ENCODE data around the gene E2F3. TPM values are rescaled to one million over a fixed set of nuclear protein-coding genes. Genes with fewer than 3 reads are reported as not detected.
"Not testable (repeated sequence)": the region's sequence is repeated elsewhere in the genome, so short reads cannot be mapped to it uniquely, and the experiment has no call there.

The E2F3 gene
- total RNA-seq, 4 donors from 2014 or later, result 1.8 to 5.5 (median 3.3) TPM

- no peak for DNase-seq
- intact Hi-C loops (cut with DNase I; ENCODE audit: low total_unique reads), result no loop called here
Observed at GRCh38 chr6:20461576-20461975, 59.9 kb downstream of the E2F3 start.

GRCh38 chr6:20463396-20463795 is 61.7 kb downstream of the E2F3 start:
- Histone ChIP-seq H3K9me3 (no peaks in the 10 kb centered on the region), H3K4me3 (no peak overlapping the region), H3K36me3 (no peaks in the 10 kb centered on the region), H3K27ac (no peak overlapping the region), H3K27me3 (no peaks in the 10 kb centered on the region), H3K4me1 (no peaks in the 10 kb centered on the region)
- no peak for DNase-seq
- intact Hi-C loops (cut with DNase I; ENCODE audit: low total_unique reads), result no loop called here
- TF ChIP-seq POLR2A (IDR thresholded peaks at IDR 0.05), result no peak
- TF ChIP-seq, protein P1, sequence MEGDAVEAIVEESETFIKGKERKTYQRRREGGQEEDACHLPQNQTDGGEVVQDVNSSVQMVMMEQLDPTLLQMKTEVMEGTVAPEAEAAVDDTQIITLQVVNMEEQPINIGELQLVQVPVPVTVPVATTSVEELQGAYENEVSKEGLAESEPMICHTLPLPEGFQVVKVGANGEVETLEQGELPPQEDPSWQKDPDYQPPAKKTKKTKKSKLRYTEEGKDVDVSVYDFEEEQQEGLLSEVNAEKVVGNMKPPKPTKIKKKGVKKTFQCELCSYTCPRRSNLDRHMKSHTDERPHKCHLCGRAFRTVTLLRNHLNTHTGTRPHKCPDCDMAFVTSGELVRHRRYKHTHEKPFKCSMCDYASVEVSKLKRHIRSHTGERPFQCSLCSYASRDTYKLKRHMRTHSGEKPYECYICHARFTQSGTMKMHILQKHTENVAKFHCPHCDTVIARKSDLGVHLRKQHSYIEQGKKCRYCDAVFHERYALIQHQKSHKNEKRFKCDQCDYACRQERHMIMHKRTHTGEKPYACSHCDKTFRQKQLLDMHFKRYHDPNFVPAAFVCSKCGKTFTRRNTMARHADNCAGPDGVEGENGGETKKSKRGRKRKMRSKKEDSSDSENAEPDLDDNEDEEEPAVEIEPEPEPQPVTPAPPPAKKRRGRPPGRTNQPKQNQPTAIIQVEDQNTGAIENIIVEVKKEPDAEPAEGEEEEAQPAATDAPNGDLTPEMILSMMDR (IDR thresholded peaks at IDR 0.05), result no peak

More at GRCh38 chr6:20461576-20461975, 59.9 kb downstream of the E2F3 start:
- H3K4me3 ChIP-seq, result no peak overlapping the region
- TF ChIP-seq POLR2A (IDR thresholded peaks at IDR 0.05), result no peak
- no peak overlapping the region for H3K27ac ChIP-seq
- no peaks in the 10 kb centered on the region for H3K9me3 ChIP-seq
- H3K4me1 ChIP-seq, result no peaks in the 10 kb centered on the region
- H3K27me3 ChIP-seq, result no peaks in the 10 kb centered on the region
- H3K36me3 ChIP-seq, result no peaks in the 10 kb centered on the region

DNA sequence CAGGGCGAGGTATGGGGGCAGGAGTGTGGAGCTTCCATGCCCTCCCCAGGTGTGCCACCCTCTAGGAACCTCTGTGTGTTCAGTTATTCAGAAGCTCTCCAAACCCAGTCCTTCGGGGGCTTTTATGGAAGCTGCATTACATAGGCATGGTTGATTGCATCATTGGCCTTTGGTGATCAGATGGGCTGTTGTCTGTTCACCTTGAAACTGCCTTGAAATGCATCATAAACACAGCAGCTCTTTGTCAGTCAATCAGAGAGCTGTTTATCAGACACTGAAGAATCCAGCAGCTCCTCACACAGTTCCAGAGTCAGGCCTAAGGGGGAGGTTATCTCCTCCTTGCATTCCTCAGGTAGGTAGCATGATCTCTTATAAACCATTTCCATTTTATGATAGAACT is 62.4 kb downstream of the E2F3 start:
- no peak for DNase-seq
- TF ChIP-seq, protein P1 (IDR thresholded peaks at IDR 0.05), result no peak
- TF ChIP-seq POLR2A (IDR thresholded peaks at IDR 0.05), result no peak
- no peaks in the 10 kb centered on the region for H3K36me3 ChIP-seq
- no peaks in the 10 kb centered on the region for H3K27me3 ChIP-seq
- no peak overlapping the region for H3K27ac ChIP-seq
- no peaks in the 10 kb centered on the region for H3K4me1 ChIP-seq
- H3K9me3 ChIP-seq, result no peaks in the 10 kb centered on the region
- intact Hi-C loops (cut with DNase I; ENCODE audit: low total_unique reads), result no loop called here
- H3K4me3 ChIP-seq, result no peak overlapping the region

GRCh38 chr6:20464847-20465246 is 63.2 kb downstream of the E2F3 start:
- intact Hi-C loops (cut with DNase I; ENCODE audit: low total_unique reads), result no loop called here
- TF ChIP-seq, protein P1 (IDR thresholded peaks at IDR 0.05), result no peak
- TF ChIP-seq POLR2A (IDR thresholded peaks at IDR 0.05), result no peak
- H3K4me1 ChIP-seq, result no peaks in the 10 kb centered on the region
- H3K9me3 ChIP-seq, result no peaks in the 10 kb centered on the region
- H3K27ac ChIP-seq, result no peak overlapping the region
- H3K4me3 ChIP-seq, result no peak overlapping the region
- no peaks in the 10 kb centered on the region for H3K36me3 ChIP-seq
- H3K27me3 ChIP-seq, result no peaks in the 10 kb centered on the region
- no peak for DNase-seq

GRCh38 chr6:20465616-20466015 is 63.9 kb downstream of the E2F3 start:
- DNase-seq; H3K4me1 ChIP-seq; intact Hi-C loops (cut with DNase I; ENCODE audit: low total_unique reads); H3K4me3 ChIP-seq; H3K27ac ChIP-seq; H3K36me3 ChIP-seq; H3K27me3 ChIP-seq; H3K9me3 ChIP-seq: not testable (repeated sequence)

DNA sequence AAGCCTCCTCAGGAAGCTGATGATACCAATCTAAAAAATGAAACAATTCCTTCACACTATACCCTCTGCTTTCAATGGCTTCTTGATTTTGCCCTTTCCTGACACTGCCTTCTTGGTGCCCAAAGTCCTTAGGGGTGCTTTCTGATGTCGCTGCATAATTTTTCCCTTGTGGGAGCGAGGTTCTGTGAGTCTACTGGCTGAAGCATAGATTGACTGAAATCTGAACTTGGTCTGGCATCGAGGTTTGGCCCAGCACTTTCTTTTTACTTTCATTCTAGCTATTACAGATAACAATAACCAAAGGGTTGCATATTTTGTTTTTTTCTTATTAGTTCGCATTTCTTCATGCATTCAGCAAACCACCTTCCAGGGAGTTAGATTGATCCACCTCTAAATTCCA is 65.8 kb downstream of the E2F3 start:
- Histone ChIP-seq H3K4me3 (no peak overlapping the region), H3K36me3 (no peaks in the 10 kb centered on the region), H3K27ac (no peak overlapping the region), H3K27me3 (no peaks in the 10 kb centered on the region), H3K4me1 (no peaks in the 10 kb centered on the region), H3K9me3 (no peaks in the 10 kb centered on the region)
- no peak for DNase-seq
- TF ChIP-seq, protein P1 (IDR thresholded peaks at IDR 0.05), result no peak
- TF ChIP-seq POLR2A (IDR thresholded peaks at IDR 0.05), result no peak
- intact Hi-C loops (cut with DNase I; ENCODE audit: low total_unique reads), result no loop called here

Measured in uterus (tissue), 4 donors.